ENCODE measurements around the gene THG1L.

Gene THG1L

GRCh38 chr5:157703736-157704135 lies 27.5 kb upstream of the THG1L start:
- H3K9me3 ChIP-seq (ENCODE audit: control insufficient read depth in 5 of 5, low read length in 5 of 5) = peaks cover 3 to 5% (median 4%) of the 10 kb centered on the region in 5 donors
- no peak overlapping the region for H3K4me3 ChIP-seq (ENCODE audit: low read depth in 1 of 5, low read length in 5 of 5)

GRCh38 chr5:157708866-157709265 lies 22.4 kb upstream of the THG1L start:
- no peaks in the 10 kb centered on the region for H3K9me3 ChIP-seq (ENCODE audit: control insufficient read depth in 5 of 5, low read length in 5 of 5)
- no peak overlapping the region for H3K27ac ChIP-seq (ENCODE audit: low read depth, low read length)
- H3K4me1 ChIP-seq (ENCODE audit: control insufficient read depth in 5 of 5, insufficient read depth in 5 of 5, low read length in 5 of 5) = no peaks in the 10 kb centered on the region
- H3K27me3 ChIP-seq (ENCODE audit: control insufficient read depth in 5 of 5, insufficient read depth in 4 of 5, low read length in 5 of 5) = no peaks in the 10 kb centered on the region
- no peaks in the 10 kb centered on the region for H3K36me3 ChIP-seq (ENCODE audit: control insufficient read depth in 5 of 5, insufficient read depth in 5 of 5, low read length in 5 of 5)
- no peak overlapping the region for H3K9ac ChIP-seq (ENCODE audit: low read length in 5 of 5)
- no peak overlapping the region for H3K4me3 ChIP-seq (ENCODE audit: low read depth in 1 of 5, low read length in 5 of 5)

More at GRCh38 chr5:157703736-157704135, 27.5 kb upstream of the THG1L start:
- Histone ChIP-seq H3K36me3 (ENCODE audit: control insufficient read depth in 5 of 5, insufficient read depth in 5 of 5, low read length in 5 of 5) (no peaks in the 10 kb centered on the region), H3K9ac (ENCODE audit: low read length in 5 of 5) (no peak overlapping the region), H3K4me1 (ENCODE audit: control insufficient read depth in 5 of 5, insufficient read depth in 5 of 5, low read length in 5 of 5) (no peaks in the 10 kb centered on the region), H3K27me3 (ENCODE audit: control insufficient read depth in 5 of 5, insufficient read depth in 4 of 5, low read length in 5 of 5) (no peaks in the 10 kb centered on the region), H3K27ac (ENCODE audit: low read depth, low read length) (no peak overlapping the region)

- no peaks in the 10 kb centered on the region for H3K9me3 ChIP-seq (ENCODE audit: control insufficient read depth in 5 of 5, low read length in 5 of 5)
- no peaks in the 10 kb centered on the region for H3K27me3 ChIP-seq (ENCODE audit: control insufficient read depth in 5 of 5, insufficient read depth in 4 of 5, low read length in 5 of 5)
- H3K36me3 ChIP-seq (ENCODE audit: control insufficient read depth in 5 of 5, insufficient read depth in 5 of 5, low read length in 5 of 5) = no peaks in the 10 kb centered on the region
- no peak overlapping the region for H3K4me3 ChIP-seq (ENCODE audit: low read depth in 1 of 5, low read length in 5 of 5)
- H3K4me1 ChIP-seq (ENCODE audit: control insufficient read depth in 5 of 5, insufficient read depth in 5 of 5, low read length in 5 of 5) = no peaks in the 10 kb centered on the region
- H3K27ac ChIP-seq (ENCODE audit: low read depth, low read length) = no peak overlapping the region
- no peak overlapping the region for H3K9ac ChIP-seq (ENCODE audit: low read length in 5 of 5)
These were observed 21.9 kb upstream of the THG1L start for GRCh38 chr5:157709346-157709745.

GRCh38 chr5:157710431-157710830 lies 20.8 kb upstream of the THG1L start:
- Histone ChIP-seq H3K4me1 (ENCODE audit: control insufficient read depth in 5 of 5, insufficient read depth in 5 of 5, low read length in 5 of 5) (no peaks in the 10 kb centered on the region), H3K9ac (ENCODE audit: low read length in 5 of 5) (no peak overlapping the region), H3K27ac (ENCODE audit: low read depth, low read length) (no peak overlapping the region), H3K9me3 (ENCODE audit: control insufficient read depth in 5 of 5, low read length in 5 of 5) (no peaks in the 10 kb centered on the region), H3K27me3 (ENCODE audit: control insufficient read depth in 5 of 5, insufficient read depth in 4 of 5, low read length in 5 of 5) (no peaks in the 10 kb centered on the region), H3K36me3 (ENCODE audit: control insufficient read depth in 5 of 5, insufficient read depth in 5 of 5, low read length in 5 of 5) (no peaks in the 10 kb centered on the region), H3K4me3 (ENCODE audit: low read depth in 1 of 5, low read length in 5 of 5) (no peak overlapping the region)

- Histone ChIP-seq H3K9me3 (ENCODE audit: control insufficient read depth in 5 of 5, low read length in 5 of 5) (no peaks in the 10 kb centered on the region), H3K27me3 (ENCODE audit: control insufficient read depth in 5 of 5, insufficient read depth in 4 of 5, low read length in 5 of 5) (no peaks in the 10 kb centered on the region), H3K4me3 (ENCODE audit: low read depth in 1 of 5, low read length in 5 of 5) (no peak overlapping the region), H3K9ac (ENCODE audit: low read length in 5 of 5) (no peak overlapping the region), H3K36me3 (ENCODE audit: control insufficient read depth in 5 of 5, insufficient read depth in 5 of 5, low read length in 5 of 5) (no peaks in the 10 kb centered on the region), H3K4me1 (ENCODE audit: control insufficient read depth in 5 of 5, insufficient read depth in 5 of 5, low read length in 5 of 5) (no peaks in the 10 kb centered on the region), H3K27ac (ENCODE audit: low read depth, low read length) (no peak overlapping the region)
These were observed 20.3 kb upstream of the THG1L start for GRCh38 chr5:157710882-157711281.

GRCh38 chr5:157713830-157714595 lies 17.2 kb upstream of the THG1L start:
- H3K4me1 ChIP-seq (ENCODE audit: control insufficient read depth in 5 of 5, insufficient read depth in 5 of 5, low read length in 5 of 5) = peaks cover 0 to 8% (median 6%) of the 10 kb centered on the region in 5 donors
- H3K36me3 ChIP-seq (ENCODE audit: control insufficient read depth in 5 of 5, insufficient read depth in 5 of 5, low read length in 5 of 5) = no peaks in the 10 kb centered on the region
- H3K27me3 ChIP-seq (ENCODE audit: control insufficient read depth in 5 of 5, insufficient read depth in 4 of 5, low read length in 5 of 5) = no peaks in the 10 kb centered on the region
- no peak overlapping the region for H3K9ac ChIP-seq (ENCODE audit: low read length in 5 of 5)
- no peaks in the 10 kb centered on the region for H3K9me3 ChIP-seq (ENCODE audit: control insufficient read depth in 5 of 5, low read length in 5 of 5)
- no peak overlapping the region for H3K27ac ChIP-seq (ENCODE audit: low read depth, low read length)
- no peak overlapping the region for H3K4me3 ChIP-seq (ENCODE audit: low read depth in 1 of 5, low read length in 5 of 5)

- Histone ChIP-seq H3K27ac (ENCODE audit: low read depth, low read length) (no peak overlapping the region), H3K27me3 (ENCODE audit: control insufficient read depth in 5 of 5, insufficient read depth in 4 of 5, low read length in 5 of 5) (no peaks in the 10 kb centered on the region), H3K9me3 (ENCODE audit: control insufficient read depth in 5 of 5, low read length in 5 of 5) (no peaks in the 10 kb centered on the region), H3K4me3 (ENCODE audit: low read depth in 1 of 5, low read length in 5 of 5) (no peak overlapping the region), H3K36me3 (ENCODE audit: control insufficient read depth in 5 of 5, insufficient read depth in 5 of 5, low read length in 5 of 5) (no peaks in the 10 kb centered on the region), H3K4me1 (ENCODE audit: control insufficient read depth in 5 of 5, insufficient read depth in 5 of 5, low read length in 5 of 5) (peaks cover 0 to 8% (median 6%) of the 10 kb centered on the region in 5 donors), H3K9ac (ENCODE audit: low read length in 5 of 5) (no peak overlapping the region)
These were observed 16.7 kb upstream of the THG1L start for GRCh38 chr5:157714596-157714864.

- Histone ChIP-seq H3K9me3 (ENCODE audit: control insufficient read depth in 5 of 5, low read length in 5 of 5) (no peaks in the 10 kb centered on the region), H3K4me3 (ENCODE audit: low read depth in 1 of 5, low read length in 5 of 5) (peak overlapping the region in 1 of 5 donors; percentile 36), H3K9ac (ENCODE audit: low read length in 5 of 5) (no peak overlapping the region), H3K36me3 (ENCODE audit: control insufficient read depth in 5 of 5, insufficient read depth in 5 of 5, low read length in 5 of 5) (no peaks in the 10 kb centered on the region), H3K27me3 (ENCODE audit: control insufficient read depth in 5 of 5, insufficient read depth in 4 of 5, low read length in 5 of 5) (no peaks in the 10 kb centered on the region), H3K27ac (ENCODE audit: low read depth, low read length) (no peak overlapping the region), H3K4me1 (ENCODE audit: control insufficient read depth in 5 of 5, insufficient read depth in 5 of 5, low read length in 5 of 5) (peaks cover 0 to 8% (median 6%) of the 10 kb centered on the region in 5 donors)
These were observed 12.7 kb upstream of the THG1L start for GRCh38 chr5:157718519-157718918.

GRCh38 chr5:157719245-157719644 lies 12.0 kb upstream of the THG1L start:
- H3K4me1 ChIP-seq (ENCODE audit: control insufficient read depth in 5 of 5, insufficient read depth in 5 of 5, low read length in 5 of 5) = peaks cover 0 to 8% (median 6%) of the 10 kb centered on the region in 5 donors
- H3K27me3 ChIP-seq (ENCODE audit: control insufficient read depth in 5 of 5, insufficient read depth in 4 of 5, low read length in 5 of 5) = no peaks in the 10 kb centered on the region
- no peaks in the 10 kb centered on the region for H3K36me3 ChIP-seq (ENCODE audit: control insufficient read depth in 5 of 5, insufficient read depth in 5 of 5, low read length in 5 of 5)
- H3K27ac ChIP-seq (ENCODE audit: low read depth, low read length) = no peak overlapping the region
- no peak overlapping the region for H3K4me3 ChIP-seq (ENCODE audit: low read depth in 1 of 5, low read length in 5 of 5)
- no peaks in the 10 kb centered on the region for H3K9me3 ChIP-seq (ENCODE audit: control insufficient read depth in 5 of 5, low read length in 5 of 5)
- H3K9ac ChIP-seq (ENCODE audit: low read length in 5 of 5) = no peak overlapping the region

- H3K9me3 ChIP-seq (ENCODE audit: control insufficient read depth in 5 of 5, low read length in 5 of 5) = no peaks in the 10 kb centered on the region
- no peak overlapping the region for H3K27ac ChIP-seq (ENCODE audit: low read depth, low read length)
These were observed 10.1 kb upstream of the THG1L start for GRCh38 chr5:157721159-157721558.

More at GRCh38 chr5:157721159-157721558, 10.1 kb upstream of the THG1L start:
- Histone ChIP-seq H3K4me3 (ENCODE audit: low read depth in 1 of 5, low read length in 5 of 5) (no peak overlapping the region), H3K27me3 (ENCODE audit: control insufficient read depth in 5 of 5, insufficient read depth in 4 of 5, low read length in 5 of 5) (no peaks in the 10 kb centered on the region), H3K9ac (ENCODE audit: low read length in 5 of 5) (no peak overlapping the region), H3K36me3 (ENCODE audit: control insufficient read depth in 5 of 5, insufficient read depth in 5 of 5, low read length in 5 of 5) (no peaks in the 10 kb centered on the region), H3K4me1 (ENCODE audit: control insufficient read depth in 5 of 5, insufficient read depth in 5 of 5, low read length in 5 of 5) (peaks cover 0 to 8% (median 6%) of the 10 kb centered on the region in 5 donors)
